HG02571 (cell line): ENCODE results near the gene CXorf65.

Experiments used
- ATAC-seq: cut with Tn5 transposase; IDR thresholded peaks from one replicate; pipeline ENCODE4 v1.9.1; 2021; ENCODE audit warnings: mild to moderate bottlenecking, moderate library complexity; ENCODE audit not compliant: unreplicated experiment

Gene CXorf65

GRCh38 chrX:71107762-71108360 lies 1.3 kb upstream of the CXorf65 start:
- no peak for ATAC-seq

GRCh38 chrX:71107245-71107644 lies 705 bp upstream of the CXorf65 start:
- ATAC-seq = no peak

GRCh38 chrX:71105628-71106027 lies 912 bp downstream of the CXorf65 start:
- no peak for ATAC-seq

- ATAC-seq = no peak
These were observed 3.2 kb downstream of the CXorf65 start for GRCh38 chrX:71103110-71103983.

- ATAC-seq = no peak
These were observed 4.2 kb downstream of the CXorf65 start for GRCh38 chrX:71102292-71102691.

GRCh38 chrX:71100581-71101505 lies 5.7 kb downstream of the CXorf65 start:
- no peak for ATAC-seq

GRCh38 chrX:71099736-71100135 lies 6.8 kb downstream of the CXorf65 start:
- no peak for ATAC-seq

GRCh38 chrX:71098951-71099506 lies 7.5 kb downstream of the CXorf65 start:
- ATAC-seq = no peak

GRCh38 chrX:71098302-71098701 lies 8.2 kb downstream of the CXorf65 start:
- ATAC-seq = no peak

GRCh38 chrX:71096760-71097032 lies 9.8 kb downstream of the CXorf65 start:
- ATAC-seq = no peak

- ATAC-seq = peak; percentile 20
These were observed 10.4 kb downstream of the CXorf65 start for GRCh38 chrX:71095981-71096759.

- ATAC-seq = peak; percentile 73
These were observed 11.0 kb downstream of the CXorf65 start, which contains the start of gene FOXO4 for GRCh38 chrX:71095555-71095980. TSS of gene FOXO4 (plus strand) at chrX:71095851. CDS start at chrX:71096529, 678 bp downstream.

GRCh38 chrX:71095033-71095432 lies 11.5 kb downstream of the CXorf65 start:
- no peak for ATAC-seq

GRCh38 chrX:71091263-71091662 lies 15.3 kb downstream of the CXorf65 start:
- ATAC-seq = no peak

- ATAC-seq = no peak
These were observed 20.6 kb downstream of the CXorf65 start for GRCh38 chrX:71085900-71086299.

- ATAC-seq = no peak
These were observed 23.7 kb downstream of the CXorf65 start for GRCh38 chrX:71082822-71083221.

- no peak for ATAC-seq
These were observed 24.4 kb downstream of the CXorf65 start for GRCh38 chrX:71082124-71082647.

- no peak for ATAC-seq
These were observed 25.0 kb downstream of the CXorf65 start for GRCh38 chrX:71081330-71082123.

GRCh38 chrX:71070531-71070930 lies 36.0 kb downstream of the CXorf65 start:
- no peak for ATAC-seq
